T47D (cell line): Measurements from ENCODE around the gene PCCA.
A peak's percentile ranks its signal among the peaks of the same experiment; 100 is the strongest.

Experiments
- DNase-seq, 2 experiments: peaks; one replicate each; pipeline versions ENCODE4 v3.0.0 to v3.0.0-alpha.2; 2011 to 2012; ENCODE audit warnings: low read depth in 1 of 2, low spot score in 1 of 2
- JUND ChIP-seq: IDR thresholded peaks from 2 replicates; pipeline ENCODE4 v1.6.1; 2012; ENCODE audit warnings: low read depth
- in situ Hi-C: cut with HindIII; loops from 2 replicates; pipeline ENCODE4 v1.10.0; 2016; ENCODE audit warnings: low sequenced_read_pairs, low pct_unique_long_range_greater_than_20kb

Gene PCCA

GRCh38 chr13:100480676-100481075 is 391.8 kb downstream of the PCCA start:
- DNase-seq = no peak
- in situ Hi-C loops = no loop called here
- no peak for TF ChIP-seq JUND

GRCh38 chr13:100483139-100483538 is 394.2 kb downstream of the PCCA start:
- in situ Hi-C loops = no loop called here
- DNase-seq = no peak
- no peak for TF ChIP-seq JUND

DNA sequence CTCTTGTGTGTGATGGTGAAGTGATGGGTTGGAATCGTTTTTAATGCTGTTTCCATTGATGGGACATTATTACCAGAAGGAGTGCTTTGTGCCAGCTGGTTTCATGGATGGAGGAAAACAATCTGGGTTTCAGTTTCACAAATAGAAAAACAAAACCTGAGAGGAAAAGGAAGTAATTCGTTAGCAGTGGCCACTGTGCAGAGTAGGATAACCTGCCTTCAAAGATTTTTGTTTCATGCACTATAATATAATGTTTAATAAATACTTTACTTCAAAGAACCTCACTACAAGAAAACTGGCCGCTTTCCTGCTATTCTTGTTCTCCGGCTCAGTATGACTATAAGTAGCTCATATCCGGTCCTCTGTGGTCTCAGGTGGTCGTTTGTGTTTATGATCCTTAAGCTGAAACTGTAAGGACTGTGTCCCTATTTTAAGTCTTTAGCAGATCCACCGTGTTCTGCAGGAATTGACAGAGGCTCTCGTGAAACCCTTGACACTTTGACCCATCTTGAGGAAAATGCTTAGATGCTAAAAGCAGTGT is 395.0 kb downstream of the PCCA start:
- DNase-seq = no peak
- in situ Hi-C loops = no loop called here

GRCh38 chr13:100484702-100485101 is 395.8 kb downstream of the PCCA start:
- in situ Hi-C loops = no loop called here
- no peak for TF ChIP-seq JUND
- DNase-seq = no peak

More for the DNA sequence above, 395.0 kb downstream of the PCCA start:
- no peak for TF ChIP-seq JUND

GRCh38 chr13:100485265-100485664 is 396.4 kb downstream of the PCCA start:
- in situ Hi-C loops = no loop called here
- no peak for TF ChIP-seq JUND
- DNase-seq = no peak

DNA sequence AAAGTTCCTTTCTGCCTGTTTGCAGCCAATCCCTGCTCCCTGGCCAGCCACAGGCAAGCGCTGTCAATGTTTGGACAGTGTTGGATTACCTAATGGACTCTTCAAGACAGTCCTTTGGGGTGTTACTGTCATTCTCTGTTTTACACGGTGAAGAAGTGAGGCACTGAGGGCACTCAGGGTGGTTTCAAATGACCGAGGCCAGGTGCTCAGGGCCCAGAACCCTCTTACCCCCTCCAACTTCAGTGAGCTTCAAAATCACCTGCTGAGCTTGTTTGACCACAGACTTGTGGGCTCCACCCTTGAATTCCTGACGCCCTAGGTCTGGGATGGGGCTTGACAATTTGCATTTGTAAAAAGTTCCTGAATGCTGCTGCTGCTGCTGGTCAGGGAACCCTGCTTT is 401.8 kb downstream of the PCCA start:
- in situ Hi-C loops = no loop called here
- no peak for TF ChIP-seq JUND

DNA sequence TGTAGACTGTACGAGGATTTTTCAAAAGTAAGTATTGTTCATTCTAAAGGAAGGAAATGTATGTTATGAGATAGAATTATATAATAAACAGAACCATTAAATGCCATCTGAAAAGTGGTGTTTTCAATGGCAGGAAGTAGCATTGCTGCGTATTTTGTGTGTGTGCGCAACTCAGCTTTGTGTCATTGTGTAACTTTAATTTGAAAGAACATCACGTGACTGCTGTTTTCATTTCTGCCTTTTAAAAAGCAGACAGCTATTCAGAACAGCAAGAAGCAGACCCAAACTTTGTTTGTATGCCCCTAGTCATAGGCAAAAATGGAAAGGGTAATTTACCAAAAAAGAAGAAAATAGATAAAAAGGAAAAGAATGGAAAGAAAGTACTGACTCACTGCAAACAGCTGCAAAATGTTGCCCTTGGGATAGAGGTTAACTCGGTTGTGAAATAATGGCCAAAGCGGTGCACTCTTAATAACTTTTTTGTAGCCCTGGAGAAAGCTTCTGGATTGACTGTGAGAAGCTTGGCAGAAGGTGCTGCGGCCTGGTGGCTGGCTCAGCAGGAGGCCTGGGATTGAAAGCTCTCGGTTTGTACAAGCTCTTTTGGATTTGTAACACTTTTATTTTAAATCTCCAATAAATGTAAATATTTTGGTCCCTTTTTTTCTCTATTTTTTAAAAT is 402.4 kb downstream of the PCCA start:
- TF ChIP-seq JUND = no peak
- in situ Hi-C loops = no loop called here
- no peak for DNase-seq

More for the DNA sequence above, 401.8 kb downstream of the PCCA start:
- DNase-seq = peak in 1 of 2 experiments; percentile 57

DNA sequence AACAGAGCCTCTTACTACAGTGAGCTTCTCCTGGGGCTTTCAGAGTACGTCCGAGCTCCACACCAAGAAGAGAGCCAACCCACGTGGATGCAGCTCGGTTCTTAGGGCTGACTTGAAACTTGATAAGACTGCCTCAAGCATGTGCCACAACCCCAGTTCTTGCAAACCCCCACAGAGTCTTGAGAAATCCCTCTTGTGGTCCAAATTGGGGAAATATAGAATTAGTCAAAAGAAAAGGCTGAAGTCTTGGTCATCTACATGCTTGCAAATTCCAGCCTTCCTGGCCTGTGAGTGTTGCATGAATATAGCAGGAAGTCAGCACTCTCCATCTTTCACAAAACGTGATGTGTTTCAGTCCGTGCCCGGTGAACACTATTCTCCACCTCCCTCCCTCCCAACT is 404.5 kb downstream of the PCCA start:
- TF ChIP-seq JUND = no peak
- in situ Hi-C loops = no loop called here
- no peak for DNase-seq

DNA sequence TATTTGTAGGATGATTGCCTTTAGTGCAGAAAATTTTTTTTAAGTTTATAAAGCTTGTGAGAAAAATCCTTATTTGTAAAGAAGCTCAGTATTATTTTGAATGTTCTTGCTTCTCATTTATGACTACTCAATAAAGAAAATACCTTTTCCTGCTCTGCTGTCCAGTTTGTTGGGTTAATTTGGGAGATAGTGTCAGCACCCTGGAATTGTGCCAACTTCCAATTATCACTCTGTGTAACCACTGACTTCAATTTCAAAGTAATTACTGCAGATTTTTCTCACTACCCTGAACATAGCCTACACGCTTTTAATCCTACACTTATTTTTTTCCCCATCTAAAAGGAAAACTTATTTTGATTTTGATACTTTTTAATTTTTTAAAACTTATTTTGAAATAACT is 406.6 kb downstream of the PCCA start:
- DNase-seq = no peak
- in situ Hi-C loops = no loop called here
- no peak for TF ChIP-seq JUND

DNA sequence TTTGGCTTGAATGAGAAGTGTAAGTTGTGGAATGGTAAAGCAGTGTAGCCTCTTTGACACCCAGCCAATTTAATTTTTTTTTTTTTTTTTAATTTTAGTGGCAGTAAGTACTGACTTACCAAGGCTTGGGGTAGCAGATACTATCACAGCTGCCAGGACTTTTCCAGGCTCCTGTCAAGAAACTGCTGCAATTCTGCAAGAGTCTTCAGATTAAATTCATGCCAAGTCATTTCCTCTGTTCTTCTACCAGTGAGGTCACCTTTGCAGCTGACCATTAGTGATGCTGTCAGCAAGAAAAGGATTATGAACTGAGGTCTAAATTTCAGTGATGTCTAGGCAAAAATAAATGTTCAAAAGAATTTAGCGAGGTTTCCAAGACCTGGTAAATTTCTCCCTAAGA is 408.5 kb downstream of the PCCA start:
- in situ Hi-C loops = no loop called here
- no peak for TF ChIP-seq JUND
- DNase-seq = no peak

- TF ChIP-seq JUND = no peak
- no peak for DNase-seq
- in situ Hi-C loops = no loop called here
These were observed 413.6 kb downstream of the PCCA start for GRCh38 chr13:100502446-100502845.

GRCh38 chr13:100503622-100504021 is 414.7 kb downstream of the PCCA start:
- no peak for DNase-seq
- no peak for TF ChIP-seq JUND
- in situ Hi-C loops = no loop called here

- in situ Hi-C loops = no loop called here
- DNase-seq = no peak
- no peak for TF ChIP-seq JUND
These were observed 417.3 kb downstream of the PCCA start for GRCh38 chr13:100506154-100506553.
